DND-41 (cell line): ENCODE data around the gene AKR1A1.
A peak's percentile ranks its signal among the peaks of the same experiment; 100 is the strongest.

Source experiments
- ATAC-seq: fragments of 200-7000 bp; cut with Tn5 transposase; 3 replicates; pipeline ENCODE4 v1.9.1; 2021; ENCODE audit warnings: low read depth; ENCODE audit not compliant: insufficient read depth
- DNase-seq: peaks from one replicate; pipeline ENCODE4 v3.0.0-alpha.2; 2020
- H2AFZ ChIP-seq: 2 replicates; pipeline ENCODE4 v1.6.0; 2012; ENCODE audit warnings: low read depth, low read length
- H3K27ac ChIP-seq: 2 replicates; pipeline ENCODE4 v1.5.1; 2012; ENCODE audit warnings: low read length, inconsistent platforms
- H3K27me3 ChIP-seq: fragments of 200-600 bp; sonication (generic); 2 replicates; pipeline ENCODE4 v1.6.0; 2012; ENCODE audit warnings: low read length, mild to moderate bottlenecking, inconsistent platforms; ENCODE audit not compliant: insufficient read depth, poor library complexity
- H3K36me3 ChIP-seq: 2 replicates; pipeline ENCODE4 v1.5.1; 2012; ENCODE audit warnings: low read length, inconsistent platforms; ENCODE audit not compliant: insufficient read depth
- H3K4me1 ChIP-seq: 2 replicates; pipeline ENCODE4 v1.5.1; 2012; ENCODE audit warnings: mild to moderate bottlenecking, low read length; ENCODE audit not compliant: insufficient read depth
- H3K4me2 ChIP-seq: 2 replicates; pipeline ENCODE4 v1.6.0; 2012; ENCODE audit warnings: mild to moderate bottlenecking, moderate library complexity, low read length, inconsistent platforms; ENCODE audit not compliant: insufficient read depth
- H3K4me3 ChIP-seq, 2 experiments: fragments of 200-600 bp in 1 of 2; shearing (Covaris generic) in 1 of 2; 2 replicates each; pipeline ENCODE4 v1.5.1; 2012 to 2016; ENCODE audit warnings: inconsistent platforms in 2 of 2, low read length in 2 of 2, mild to moderate bottlenecking in 2 of 2, low read depth in 1 of 2, moderate library complexity in 1 of 2
- H3K79me2 ChIP-seq: 2 replicates; pipeline ENCODE4 v1.6.0; 2012; ENCODE audit warnings: low read length, inconsistent platforms; ENCODE audit not compliant: insufficient read depth
- H3K9ac ChIP-seq: 2 replicates; pipeline ENCODE4 v1.6.0; 2012; ENCODE audit warnings: low read depth, mild to moderate bottlenecking, inconsistent platforms, low read length, moderate library complexity
- H3K9me3 ChIP-seq: 2 replicates; pipeline ENCODE4 v1.5.1; 2012; ENCODE audit warnings: low read length, moderate library complexity, mild to moderate bottlenecking, inconsistent platforms; ENCODE audit not compliant: insufficient read depth, severe bottlenecking
- H4K20me1 ChIP-seq: 2 replicates; pipeline ENCODE4 v1.6.0; 2012; ENCODE audit warnings: low read length; ENCODE audit not compliant: insufficient read depth
- EZH2 ChIP-seq: IDR thresholded peaks from 3 replicates; pipeline ENCODE4 v1.6.1; 2012; ENCODE audit warnings: borderline replicate concordance, low read depth, mild to moderate bottlenecking, moderate library complexity, low read length, inconsistent platforms; ENCODE audit not compliant: severe bottlenecking
- TF ChIP-seq, protein P1 (sequence below): IDR thresholded peaks from 2 replicates; pipeline ENCODE4 v1.5.1; 2012; ENCODE audit warnings: borderline replicate concordance, low read length, moderate library complexity, mild to moderate bottlenecking; ENCODE audit not compliant: poor library complexity, severe bottlenecking; ENCODE audit errors: extremely low read depth

Gene AKR1A1

DNA sequence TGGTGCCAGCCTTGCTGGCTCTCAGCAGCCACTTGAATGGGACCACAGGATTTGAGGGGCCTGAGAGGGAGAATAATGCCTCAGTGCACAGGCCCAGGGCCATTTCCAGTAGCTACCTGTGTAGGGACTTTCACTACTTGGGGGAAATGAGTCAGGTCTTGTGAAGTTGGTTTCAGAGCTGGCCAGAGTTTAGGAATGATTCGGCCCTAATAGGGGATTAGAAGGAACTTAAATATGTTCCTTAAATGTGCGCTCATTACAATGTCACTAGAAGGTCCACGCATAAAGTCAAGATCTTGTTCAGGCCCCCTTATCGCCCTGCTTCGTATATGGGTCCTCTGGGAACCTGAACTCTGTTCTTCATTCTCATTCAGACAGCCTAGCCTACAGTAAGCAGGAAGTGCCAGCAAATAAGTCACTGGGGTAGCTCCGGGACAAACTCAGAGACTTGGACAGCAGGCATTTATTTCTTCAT, 5.6 kb upstream of the AKR1A1 start:
- Histone ChIP-seq H3K4me2 (no peak overlapping the region), H3K4me1 (peaks cover 29% of the 10 kb centered on the region), H4K20me1 (no peaks in the 10 kb centered on the region), H3K79me2 (no peaks in the 10 kb centered on the region), H3K27ac (peak overlapping the region; percentile 30; the same call in 1 of the 2 replicates), H3K4me3 (no peak overlapping the region), H2AFZ (no peak overlapping the region), H3K27me3 (no peaks in the 10 kb centered on the region), H3K36me3 (no peaks in the 10 kb centered on the region), H3K9me3 (no peaks in the 10 kb centered on the region), H3K9ac (no peak overlapping the region)
- ATAC-seq (no peak), DNase-seq (no peak)
- no peak for TF ChIP-seq EZH2
- TF ChIP-seq, protein P1, sequence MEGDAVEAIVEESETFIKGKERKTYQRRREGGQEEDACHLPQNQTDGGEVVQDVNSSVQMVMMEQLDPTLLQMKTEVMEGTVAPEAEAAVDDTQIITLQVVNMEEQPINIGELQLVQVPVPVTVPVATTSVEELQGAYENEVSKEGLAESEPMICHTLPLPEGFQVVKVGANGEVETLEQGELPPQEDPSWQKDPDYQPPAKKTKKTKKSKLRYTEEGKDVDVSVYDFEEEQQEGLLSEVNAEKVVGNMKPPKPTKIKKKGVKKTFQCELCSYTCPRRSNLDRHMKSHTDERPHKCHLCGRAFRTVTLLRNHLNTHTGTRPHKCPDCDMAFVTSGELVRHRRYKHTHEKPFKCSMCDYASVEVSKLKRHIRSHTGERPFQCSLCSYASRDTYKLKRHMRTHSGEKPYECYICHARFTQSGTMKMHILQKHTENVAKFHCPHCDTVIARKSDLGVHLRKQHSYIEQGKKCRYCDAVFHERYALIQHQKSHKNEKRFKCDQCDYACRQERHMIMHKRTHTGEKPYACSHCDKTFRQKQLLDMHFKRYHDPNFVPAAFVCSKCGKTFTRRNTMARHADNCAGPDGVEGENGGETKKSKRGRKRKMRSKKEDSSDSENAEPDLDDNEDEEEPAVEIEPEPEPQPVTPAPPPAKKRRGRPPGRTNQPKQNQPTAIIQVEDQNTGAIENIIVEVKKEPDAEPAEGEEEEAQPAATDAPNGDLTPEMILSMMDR: no peak

DNA sequence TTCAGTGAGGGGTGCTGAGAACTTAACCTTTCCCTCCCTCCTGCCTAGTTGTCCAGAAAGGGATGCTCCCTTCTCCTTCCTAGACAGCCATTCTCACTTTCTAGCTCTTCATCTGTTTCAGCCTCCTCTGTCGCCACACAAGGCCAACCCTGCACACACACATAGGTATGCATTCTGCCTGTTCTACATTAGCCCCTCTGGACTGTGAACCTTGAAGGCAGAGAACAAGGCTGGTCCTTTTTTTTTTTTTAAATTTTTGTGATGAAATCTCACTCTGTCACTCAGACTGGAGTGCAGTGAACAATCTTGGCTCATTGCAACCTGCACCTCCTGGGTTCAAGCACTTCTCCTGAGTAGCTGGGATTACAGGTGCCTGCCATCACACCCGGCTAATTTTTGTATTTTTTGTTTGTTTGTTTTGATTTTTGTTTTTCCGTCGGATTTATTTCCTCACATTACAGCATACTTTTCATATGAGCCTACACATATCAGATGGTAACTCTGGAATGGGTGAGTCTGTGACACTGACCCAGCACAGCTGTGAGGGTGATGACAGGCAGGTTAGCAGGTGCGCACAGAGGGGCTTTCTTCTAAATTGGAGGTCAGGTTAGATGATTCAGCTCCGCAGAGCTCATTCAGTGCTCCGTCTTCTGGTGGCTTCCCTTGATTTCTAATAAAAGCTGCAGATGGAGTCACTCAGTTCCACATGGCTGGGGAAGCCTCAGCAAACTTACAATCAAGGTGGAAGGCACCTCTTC, 4.9 kb upstream of the AKR1A1 start:
- no peaks in the 10 kb centered on the region for H3K36me3 ChIP-seq
- no peak overlapping the region for H3K27ac ChIP-seq
- DNase-seq: no peak
- H4K20me1 ChIP-seq: no peaks in the 10 kb centered on the region
- ATAC-seq: no peak
- H2AFZ ChIP-seq: no peak overlapping the region
- TF ChIP-seq EZH2: no peak
- TF ChIP-seq, protein P1: no peak
- no peak overlapping the region for H3K9ac ChIP-seq
- peaks cover 4% of the 10 kb centered on the region; the same call in 1 of the 2 replicates for H3K79me2 ChIP-seq
- H3K9me3 ChIP-seq: no peaks in the 10 kb centered on the region
- H3K4me1 ChIP-seq: peaks cover 33% of the 10 kb centered on the region
- no peaks in the 10 kb centered on the region for H3K27me3 ChIP-seq
- H3K4me2 ChIP-seq: no peak overlapping the region
- no peak overlapping the region for H3K4me3 ChIP-seq

DNA sequence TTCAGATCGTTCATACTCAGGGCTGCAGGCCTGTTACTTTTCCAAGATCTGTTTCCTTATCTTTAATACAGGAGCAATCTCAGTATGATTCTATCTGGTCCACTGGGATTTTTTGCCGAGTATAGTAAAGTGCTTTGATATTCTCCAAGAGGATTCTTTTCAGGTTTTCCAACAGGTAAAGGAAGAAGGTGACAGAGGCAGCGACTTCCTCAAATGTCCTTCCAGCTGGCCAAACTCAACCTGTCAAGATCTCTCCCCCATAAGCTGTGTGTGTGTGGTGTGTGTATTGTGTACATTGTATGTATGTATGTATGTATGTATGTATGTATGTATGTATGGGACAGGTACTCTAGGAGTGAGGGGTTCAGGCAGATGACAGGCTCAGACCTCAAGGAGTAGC, 1.1 kb downstream of the AKR1A1 start:
- Histone ChIP-seq H3K4me2 (peak overlapping the region; percentile 81), H3K9me3 (no peaks in the 10 kb centered on the region), H4K20me1 (peaks cover 6% of the 10 kb centered on the region; the same call in 1 of the 2 replicates), H3K4me3 (peak overlapping the region; percentile 68 to 79; a peak in 3 of 4 replicates), H3K36me3 (peaks cover 17% of the 10 kb centered on the region), H3K27me3 (no peaks in the 10 kb centered on the region), H2AFZ (peak overlapping the region; percentile 97; the same call in 1 of the 2 replicates), H3K4me1 (peaks cover 26% of the 10 kb centered on the region), H3K79me2 (peaks cover 47% of the 10 kb centered on the region), H3K9ac (peak overlapping the region; percentile 71), H3K27ac (peak overlapping the region; percentile 94)
- ATAC-seq: no peak
- TF ChIP-seq EZH2: no peak
- TF ChIP-seq, protein P1: no peak
- DNase-seq: no peak
